IPS-18c (cell line): ENCODE measurements around the gene FBXO15.

Experiments
- H3K4me3 ChIP-seq: 2 replicates; pipeline ENCODE4 v1.7.0; 2013; ENCODE audit warnings: low read depth, mild to moderate bottlenecking, low read length, moderate library complexity; ENCODE audit not compliant: insufficient read depth
- H3K9me3 ChIP-seq: one replicate; pipeline ENCODE4 v1.6.1; 2013; ENCODE audit warnings: mild to moderate bottlenecking, low read length, moderate library complexity; ENCODE audit not compliant: control insufficient read depth, insufficient read depth

Gene FBXO15, protein sequence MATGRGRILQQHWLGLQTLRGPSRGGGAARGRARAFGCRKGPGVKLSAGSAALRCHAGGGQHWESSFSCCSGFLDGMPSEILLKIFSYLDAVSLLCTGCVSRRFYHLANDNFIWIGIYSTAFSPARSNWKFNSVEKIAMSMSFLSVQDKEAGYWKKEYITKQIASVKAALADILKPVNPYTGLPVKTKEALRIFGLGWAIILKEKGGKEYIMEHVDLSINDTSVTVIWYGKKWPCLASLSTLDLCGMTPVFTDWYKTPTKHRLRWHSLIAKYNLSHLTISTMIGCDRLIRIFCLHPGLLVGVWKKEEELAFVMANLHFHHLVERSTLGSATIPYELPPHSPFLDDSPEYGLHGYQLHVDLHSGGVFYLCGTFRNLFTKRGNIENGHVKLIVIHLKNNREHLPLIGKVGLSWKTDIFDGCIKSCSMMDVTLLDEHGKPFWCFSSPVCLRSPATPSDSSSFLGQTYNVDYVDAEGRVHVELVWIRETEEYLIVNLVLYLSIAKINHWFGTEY

GRCh38 chr18:74147779-74148542 lies at the start of gene FBXO15, which contains the start of gene TIMM21:
FBXO15 (minus strand) TSS chr18:74147834; CDS start chr18:74147785, 49 bp downstream.
TIMM21 (plus strand) TSS chr18:74148523; CDS start chr18:74148809, 286 bp downstream.
- peak within 1 kb of the TSS; percentile 79 for H3K4me3 ChIP-seq
- H3K9me3 ChIP-seq: no peaks in the 10 kb centered on the region

DNA sequence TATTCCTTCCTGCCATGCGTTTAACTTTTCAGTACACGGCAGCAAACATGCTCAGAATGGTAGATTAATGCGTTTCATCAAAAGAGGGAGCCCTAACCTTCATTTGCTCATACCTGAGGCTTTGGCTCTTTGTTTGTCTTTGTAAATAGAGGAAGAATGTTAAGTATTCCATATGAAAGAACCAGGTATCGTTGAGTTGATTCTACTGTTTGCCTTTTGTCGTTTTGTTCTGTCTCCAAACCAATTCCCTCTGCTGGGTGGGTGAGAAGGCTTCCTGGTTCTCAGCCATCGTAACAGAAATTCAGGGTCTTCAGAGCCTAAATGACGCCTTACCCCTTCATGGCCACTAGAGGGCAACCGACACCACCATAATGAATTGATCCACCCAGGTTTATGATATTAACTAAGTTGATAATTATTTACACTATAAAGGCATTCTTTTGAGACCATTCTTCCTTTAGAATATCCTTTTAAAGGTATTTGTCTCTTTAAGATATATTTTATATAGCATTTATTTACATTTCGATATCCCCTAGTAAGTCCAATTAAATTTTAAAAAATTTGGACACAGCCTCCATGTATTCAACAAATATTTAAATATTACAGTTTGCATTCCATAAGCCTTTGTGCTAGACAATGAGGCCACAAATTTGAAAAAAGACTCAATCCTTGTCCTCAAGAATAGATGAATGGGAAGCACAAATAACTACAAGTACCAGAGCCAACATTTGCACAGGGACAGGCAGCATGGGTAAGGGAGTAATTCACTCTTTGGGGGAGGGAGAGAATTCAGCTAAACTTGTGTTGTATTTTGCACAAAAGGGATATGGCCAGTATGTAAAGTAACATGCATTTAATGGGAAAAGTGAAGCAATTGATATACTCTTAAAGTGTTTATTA lies 48.8 kb upstream of the FBXO15 start:
- Histone ChIP-seq H3K9me3 (no peaks in the 10 kb centered on the region), H3K4me3 (no peak overlapping the region)

- H3K4me3 ChIP-seq: no peak overlapping the region
- no peaks in the 10 kb centered on the region for H3K9me3 ChIP-seq
Observed at GRCh38 chr18:74194691-74195090, 47.1 kb upstream of the FBXO15 start.

GRCh38 chr18:74191577-74191976 lies 43.9 kb upstream of the FBXO15 start:
- Histone ChIP-seq H3K9me3 (no peaks in the 10 kb centered on the region), H3K4me3 (no peak overlapping the region)

DNA sequence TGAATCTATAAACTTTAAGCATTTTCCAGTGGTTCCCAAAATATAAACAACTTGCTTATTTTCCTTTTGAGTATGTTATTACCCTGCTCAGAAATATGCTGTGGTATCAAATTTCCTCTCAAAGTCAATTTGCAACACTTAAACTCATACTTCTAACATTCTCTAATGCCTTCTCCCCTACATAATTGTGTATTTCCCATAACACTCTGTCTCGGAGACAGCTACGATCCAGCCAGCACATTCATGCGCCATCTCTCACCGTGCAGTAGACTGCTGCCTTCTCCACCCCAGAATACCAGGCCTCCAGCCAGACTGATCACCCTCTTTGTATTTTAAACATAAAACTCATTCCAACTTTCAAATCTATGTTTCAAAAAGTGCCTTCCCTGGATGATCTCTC lies 42.5 kb upstream of the FBXO15 start:
- Histone ChIP-seq H3K4me3 (no peak overlapping the region), H3K9me3 (no peaks in the 10 kb centered on the region)

DNA sequence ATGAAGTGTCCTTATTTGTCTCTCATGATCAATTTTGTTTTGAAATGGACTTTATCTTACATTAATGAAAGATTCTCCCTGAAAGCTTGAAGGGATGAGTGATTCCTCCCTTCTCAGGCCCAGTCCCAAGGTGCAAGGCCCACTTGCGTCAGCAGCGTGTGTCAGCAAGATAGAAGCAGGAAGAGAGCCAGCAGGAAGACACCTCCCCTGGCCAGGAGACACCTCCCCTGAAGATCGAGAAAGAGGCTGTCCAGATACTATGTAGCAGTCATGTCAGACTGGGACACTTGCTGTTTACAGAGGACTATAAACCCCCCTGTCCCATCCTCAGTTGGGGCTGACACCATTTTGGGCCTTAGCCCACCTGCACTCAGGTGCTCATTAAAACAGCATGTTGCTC lies 39.0 kb upstream of the FBXO15 start:
- no peak overlapping the region for H3K4me3 ChIP-seq
- no peaks in the 10 kb centered on the region for H3K9me3 ChIP-seq

DNA sequence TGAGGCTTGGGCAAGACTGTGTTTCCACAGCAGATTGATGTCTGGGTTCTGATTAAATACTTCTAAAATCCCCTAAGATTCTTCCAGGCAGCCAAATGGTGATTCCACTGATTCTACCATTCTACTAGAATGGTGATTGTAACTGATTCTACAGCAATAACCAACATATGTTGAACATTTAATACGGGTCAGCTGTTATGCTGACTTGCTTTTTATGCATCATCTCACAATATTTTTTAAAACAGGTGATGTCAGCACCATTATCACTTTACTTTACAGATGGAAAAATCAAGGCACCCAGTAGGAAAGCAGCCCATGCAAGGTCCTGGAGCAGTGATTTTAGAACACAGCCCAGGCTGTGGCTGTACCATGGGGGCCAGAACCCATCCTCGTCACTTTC lies 38.2 kb upstream of the FBXO15 start:
- H3K4me3 ChIP-seq: no peak overlapping the region
- no peaks in the 10 kb centered on the region for H3K9me3 ChIP-seq

GRCh38 chr18:74184875-74185274 lies 37.2 kb upstream of the FBXO15 start:
- Histone ChIP-seq H3K9me3 (peaks cover 2% of the 10 kb centered on the region), H3K4me3 (no peak overlapping the region)

DNA sequence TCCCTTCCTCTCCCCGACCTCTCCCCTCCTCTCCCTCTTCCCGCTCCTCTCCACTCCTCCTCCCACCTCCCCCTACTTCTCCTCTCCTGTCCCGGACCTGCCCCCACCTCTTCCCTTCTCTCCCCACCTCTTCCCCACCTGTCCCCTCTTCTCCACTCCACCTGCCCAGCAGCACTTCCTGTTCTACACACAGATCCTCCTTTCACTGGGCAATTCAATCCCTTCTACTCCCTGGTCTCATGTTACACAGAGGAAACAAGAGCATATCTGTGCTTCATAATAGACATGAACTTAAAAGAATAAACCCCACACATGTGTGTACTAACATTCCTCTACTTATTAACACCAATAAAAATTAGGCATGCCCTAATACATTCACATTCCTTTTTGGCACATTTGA lies 35.5 kb upstream of the FBXO15 start:
- Histone ChIP-seq H3K9me3 (peaks cover 2% of the 10 kb centered on the region), H3K4me3 (no peak overlapping the region)

- Histone ChIP-seq H3K4me3 (no peak overlapping the region), H3K9me3 (peaks cover 2% of the 10 kb centered on the region)
Observed at GRCh38 chr18:74182335-74182734, 34.7 kb upstream of the FBXO15 start.

- peaks cover 2% of the 10 kb centered on the region for H3K9me3 ChIP-seq
- H3K4me3 ChIP-seq: no peak overlapping the region
Observed at GRCh38 chr18:74179623-74180199, 32.1 kb upstream of the FBXO15 start.

GRCh38 chr18:74178884-74179283 lies 31.2 kb upstream of the FBXO15 start:
- Histone ChIP-seq H3K4me3 (no peak overlapping the region), H3K9me3 (peaks cover 2% of the 10 kb centered on the region)

GRCh38 chr18:74175658-74176057 lies 28.0 kb upstream of the FBXO15 start:
- Histone ChIP-seq H3K9me3 (peaks cover 5% of the 10 kb centered on the region), H3K4me3 (no peak overlapping the region)

- no peak overlapping the region for H3K4me3 ChIP-seq
- H3K9me3 ChIP-seq: peaks cover 3% of the 10 kb centered on the region
Observed at GRCh38 chr18:74173434-74173750, 25.8 kb upstream of the FBXO15 start.

DNA sequence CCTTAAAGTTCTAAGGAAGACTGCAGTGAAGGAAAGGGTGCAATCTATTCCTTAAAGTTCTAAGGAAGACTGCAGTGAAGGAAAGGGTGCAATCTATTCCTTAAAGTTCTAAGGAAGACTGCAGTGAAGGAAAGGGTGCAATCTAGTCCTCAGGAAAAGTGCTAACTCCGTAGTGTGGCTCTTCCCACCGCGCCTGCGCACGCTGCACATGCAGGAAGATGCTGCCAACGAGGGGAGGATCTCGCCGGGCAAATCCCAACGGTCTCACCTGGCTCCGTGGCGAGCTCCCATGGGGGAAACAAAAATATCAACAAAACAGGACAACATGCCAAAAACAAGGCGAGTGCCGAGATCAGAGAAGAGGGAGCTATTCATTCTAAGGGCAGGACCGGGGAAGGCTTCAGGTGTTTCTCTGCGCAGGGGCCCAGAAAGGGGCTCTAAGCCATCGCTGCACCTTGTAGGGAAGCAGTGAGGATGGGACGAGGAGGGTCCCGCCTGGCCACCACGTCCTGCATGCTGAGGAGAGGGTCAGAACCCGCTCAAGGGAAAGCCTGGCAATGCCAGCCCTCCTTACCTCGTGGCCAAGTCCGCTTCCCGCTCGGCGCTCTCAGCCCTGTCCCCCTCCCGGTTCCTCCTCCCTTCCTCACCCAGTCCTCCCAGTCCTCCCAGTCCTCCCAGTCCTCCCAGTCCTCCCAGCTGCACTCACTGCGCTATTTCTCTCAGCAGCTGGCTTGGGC lies 25.2 kb upstream of the FBXO15 start:
- no peak overlapping the region for H3K4me3 ChIP-seq
- peaks cover 3% of the 10 kb centered on the region for H3K9me3 ChIP-seq

DNA sequence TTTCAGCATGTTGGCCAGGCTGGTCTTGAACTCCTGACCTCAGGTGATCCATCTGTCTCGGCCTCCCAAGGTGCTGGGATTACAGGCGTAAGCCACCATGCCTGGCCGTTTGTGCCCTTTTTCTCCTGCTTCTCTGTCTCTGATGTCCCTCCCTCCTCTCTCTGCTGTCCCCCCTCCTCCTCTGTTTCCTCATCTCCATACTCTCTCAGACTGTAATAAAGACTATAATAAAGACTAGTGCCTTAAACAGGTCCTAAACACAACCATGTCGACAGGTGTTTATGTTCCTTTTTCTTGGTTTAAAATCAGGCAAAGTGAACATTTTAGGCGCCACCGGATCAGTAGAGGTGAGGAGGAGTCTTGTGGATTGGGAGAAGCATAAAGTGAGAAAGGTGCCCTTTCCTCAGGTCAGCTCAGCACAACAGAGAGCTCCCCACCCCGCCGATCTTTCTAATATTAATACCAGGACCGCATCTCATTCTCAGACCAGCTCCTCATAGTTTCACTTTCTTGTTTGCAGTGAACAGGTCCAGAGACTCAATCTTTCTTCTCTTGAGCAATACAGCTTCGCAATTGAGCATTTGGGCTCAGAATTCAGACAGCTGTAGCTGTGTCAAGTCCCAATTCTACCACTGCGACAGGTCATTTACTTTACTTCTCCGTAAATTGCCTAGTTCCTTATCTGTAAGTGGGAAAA lies 24.4 kb upstream of the FBXO15 start:
- Histone ChIP-seq H3K9me3 (peaks cover 3% of the 10 kb centered on the region), H3K4me3 (no peak overlapping the region)
